HG03460 (cell line): ENCODE data around the gene RNF214.
"Not testable (repeated sequence)": the region's sequence is repeated elsewhere in the genome, so short reads cannot be mapped to it uniquely, and the experiment has no call there.

Experiments
- ATAC-seq: cut with Tn5 transposase; IDR thresholded peaks from one replicate; pipeline ENCODE4 v1.9.1; 2021; ENCODE audit not compliant: unreplicated experiment

The RNF214 gene

DNA sequence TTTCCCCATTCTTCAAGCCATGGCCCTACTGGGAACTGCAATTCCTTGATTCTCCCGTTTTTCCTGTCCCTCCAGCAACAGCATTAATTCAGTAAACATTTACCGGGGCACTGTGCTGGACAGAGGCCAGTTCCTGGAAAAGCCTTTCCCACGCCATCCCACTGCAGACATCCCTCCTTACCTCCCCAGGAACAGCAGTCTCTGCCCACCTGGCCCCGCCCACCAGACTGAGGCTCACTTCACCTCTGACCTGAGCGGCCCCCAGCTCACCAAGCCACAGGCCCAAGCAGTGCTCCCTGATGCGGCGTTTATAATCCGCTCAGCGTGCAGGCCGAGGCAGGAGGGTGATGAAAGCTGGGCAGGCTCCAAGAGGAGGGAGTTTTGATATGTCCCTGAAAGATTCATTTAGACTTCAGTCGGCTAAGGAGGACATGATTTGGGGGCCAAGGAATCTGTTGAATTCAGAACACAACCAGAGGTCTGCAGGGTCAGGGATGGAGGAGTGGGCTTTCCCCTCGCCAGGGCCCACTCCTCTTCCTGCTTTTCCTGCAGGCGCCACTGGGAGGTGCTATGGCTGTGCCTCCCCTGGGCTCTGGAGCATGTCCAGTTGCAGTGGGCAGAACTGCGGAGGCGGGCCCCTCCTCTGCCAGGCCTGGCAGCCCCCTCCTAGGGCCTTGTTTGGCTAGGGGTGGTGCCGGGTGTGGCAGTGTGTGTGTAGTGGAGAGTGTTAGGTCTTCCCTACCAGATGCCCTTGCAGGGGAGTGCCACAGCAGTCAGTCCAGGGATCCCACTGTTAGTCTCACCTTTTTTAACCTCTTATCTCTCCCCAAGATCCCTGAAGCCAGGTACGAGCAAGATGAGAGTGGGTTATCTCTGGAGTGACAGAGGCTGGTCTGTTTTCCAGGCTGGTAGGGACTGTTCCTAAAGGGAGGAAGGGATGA is 34.7 kb upstream of the RNF214 start:
- no peak for ATAC-seq

DNA sequence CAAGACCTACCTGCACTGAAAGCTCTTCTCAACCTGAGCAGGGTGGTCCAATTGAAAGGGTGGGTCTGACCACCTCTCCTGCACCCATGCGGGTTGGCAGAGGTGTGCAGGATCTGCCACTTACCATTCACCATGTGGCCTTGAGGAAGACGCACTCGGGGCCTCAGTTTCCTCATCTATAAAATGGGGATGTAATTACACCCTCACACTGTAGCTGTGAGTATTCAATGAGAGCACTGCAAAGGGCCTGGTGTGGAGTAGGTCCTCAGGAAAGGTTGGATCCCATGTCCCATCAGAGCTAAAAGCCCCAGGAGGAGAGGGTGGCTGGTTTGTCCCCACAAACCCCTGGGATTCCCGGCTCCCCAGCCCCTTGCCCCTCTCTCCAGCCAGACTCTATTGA is 33.9 kb upstream of the RNF214 start:
- no peak for ATAC-seq

DNA sequence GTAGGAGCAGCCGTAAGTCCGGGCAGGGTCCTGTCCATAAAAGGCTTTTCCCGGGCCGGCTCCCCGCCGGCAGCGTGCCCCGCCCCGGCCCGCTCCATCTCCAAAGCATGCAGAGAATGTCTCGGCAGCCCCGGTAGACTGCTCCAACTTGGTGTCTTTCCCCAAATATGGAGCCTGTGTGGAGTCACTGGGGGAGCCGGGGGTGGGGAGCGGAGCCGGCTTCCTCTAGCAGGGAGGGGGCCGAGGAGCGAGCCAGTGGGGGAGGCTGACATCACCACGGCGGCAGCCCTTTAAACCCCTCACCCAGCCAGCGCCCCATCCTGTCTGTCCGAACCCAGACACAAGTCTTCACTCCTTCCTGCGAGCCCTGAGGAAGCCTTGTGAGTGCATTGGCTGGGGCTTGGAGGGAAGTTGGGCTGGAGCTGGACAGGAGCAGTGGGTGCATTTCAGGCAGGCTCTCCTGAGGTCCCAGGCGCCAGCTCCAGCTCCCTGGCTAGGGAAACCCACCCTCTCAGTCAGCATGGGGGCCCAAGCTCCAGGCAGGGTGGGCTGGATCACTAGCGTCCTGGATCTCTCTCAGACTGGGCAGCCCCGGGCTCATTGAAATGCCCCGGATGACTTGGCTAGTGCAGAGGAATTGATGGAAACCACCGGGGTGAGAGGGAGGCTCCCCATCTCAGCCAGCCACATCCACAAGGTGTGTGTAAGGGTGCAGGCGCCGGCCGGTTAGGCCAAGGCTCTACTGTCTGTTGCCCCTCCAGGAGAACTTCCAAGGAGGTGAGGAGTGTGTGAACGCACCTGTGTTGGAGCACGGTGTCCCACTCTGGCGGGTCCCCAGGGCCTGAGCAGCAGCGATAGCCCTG is 33.2 kb upstream of the RNF214 start, which contains the start of gene TAGLN:
Gene TAGLN (plus strand): TSS at position 318 of the 863 bp plus-strand sequence. CDS start 3,644 bp downstream, outside the sequence.
- no peak for ATAC-seq

DNA sequence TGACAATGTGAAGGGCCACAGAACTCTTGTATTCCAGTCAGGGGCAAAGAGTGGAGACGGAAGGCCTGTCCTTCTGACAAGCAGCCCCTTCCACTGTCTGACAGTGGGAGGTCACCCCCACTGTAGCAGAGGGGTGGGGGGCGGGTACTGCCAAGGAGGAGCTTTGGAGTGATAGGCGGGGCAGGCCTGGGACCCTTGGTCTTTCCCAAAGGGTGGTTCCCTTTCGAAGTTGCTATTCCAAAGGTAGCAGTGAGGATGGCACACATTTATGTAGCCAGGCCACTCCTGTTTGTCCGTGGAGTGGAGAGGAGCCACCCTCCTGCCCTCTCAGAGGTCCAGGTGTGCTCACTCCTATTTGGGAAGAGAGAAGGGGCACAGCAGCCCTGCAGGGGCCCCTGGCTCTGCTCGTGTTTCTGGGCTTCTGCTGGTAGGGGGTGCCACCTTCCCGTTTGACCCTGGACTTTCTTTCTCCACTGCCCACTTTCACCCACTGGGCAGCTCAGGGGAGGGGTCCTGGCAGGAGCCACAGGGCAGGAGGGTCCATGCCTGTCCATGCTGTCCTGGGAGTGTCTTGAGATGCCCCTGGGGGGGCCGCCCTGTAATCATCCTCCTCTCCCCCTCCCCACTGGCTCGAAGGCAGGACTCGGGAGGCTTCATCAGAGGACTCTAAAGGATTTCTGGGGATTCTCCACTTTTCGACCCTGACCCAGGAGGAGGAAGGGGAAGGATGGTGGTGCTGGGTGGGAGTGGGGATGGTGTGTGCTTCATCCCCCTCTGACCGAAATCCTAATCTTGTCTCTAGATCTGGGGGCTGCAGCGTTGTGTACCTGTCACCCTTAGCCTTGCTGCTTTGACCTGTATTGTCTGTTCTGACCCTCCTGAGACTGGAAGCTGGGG is 32.3 kb upstream of the RNF214 start:
- no peak for ATAC-seq

DNA sequence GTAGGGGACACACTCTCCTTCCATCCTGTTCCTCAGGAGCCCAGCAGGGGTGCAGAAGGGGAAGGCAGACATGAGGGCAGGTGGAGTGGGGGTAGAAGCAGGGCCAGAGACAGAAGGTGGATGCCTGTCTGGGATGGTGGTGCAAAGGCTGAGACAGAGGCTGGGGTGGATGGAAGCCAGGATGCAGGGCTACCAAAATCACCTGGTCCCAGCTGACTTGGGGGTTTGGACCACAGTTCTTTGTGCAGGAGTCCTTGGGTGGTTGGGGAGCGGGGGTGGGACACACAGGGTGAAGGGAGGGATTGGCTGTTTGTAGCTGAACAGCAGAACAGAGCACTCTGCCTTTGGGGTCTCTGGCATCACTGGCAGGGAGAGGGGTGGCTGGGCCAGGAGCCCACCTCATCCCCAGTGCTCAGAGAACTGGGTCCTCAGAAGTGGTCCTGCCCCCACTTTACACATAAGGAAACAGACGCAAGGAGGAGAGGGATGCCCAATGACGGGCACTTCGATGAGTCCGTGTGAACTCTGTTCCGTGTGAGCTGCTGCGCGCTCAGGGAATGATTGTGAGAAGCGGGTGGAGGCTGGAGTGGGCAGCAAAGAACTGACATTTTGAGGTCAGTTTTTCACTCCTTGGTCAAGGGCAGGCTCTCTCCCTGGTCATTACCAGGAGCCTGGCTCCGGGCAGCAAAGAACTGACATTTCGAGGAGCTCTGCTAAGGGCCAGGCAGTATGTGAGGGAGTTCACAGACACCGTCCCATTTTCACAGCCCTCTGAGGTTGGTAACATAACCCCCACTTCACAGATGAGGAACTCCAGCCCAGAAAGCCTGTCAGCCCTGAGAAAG is 31.4 kb upstream of the RNF214 start:
- no peak for ATAC-seq

DNA sequence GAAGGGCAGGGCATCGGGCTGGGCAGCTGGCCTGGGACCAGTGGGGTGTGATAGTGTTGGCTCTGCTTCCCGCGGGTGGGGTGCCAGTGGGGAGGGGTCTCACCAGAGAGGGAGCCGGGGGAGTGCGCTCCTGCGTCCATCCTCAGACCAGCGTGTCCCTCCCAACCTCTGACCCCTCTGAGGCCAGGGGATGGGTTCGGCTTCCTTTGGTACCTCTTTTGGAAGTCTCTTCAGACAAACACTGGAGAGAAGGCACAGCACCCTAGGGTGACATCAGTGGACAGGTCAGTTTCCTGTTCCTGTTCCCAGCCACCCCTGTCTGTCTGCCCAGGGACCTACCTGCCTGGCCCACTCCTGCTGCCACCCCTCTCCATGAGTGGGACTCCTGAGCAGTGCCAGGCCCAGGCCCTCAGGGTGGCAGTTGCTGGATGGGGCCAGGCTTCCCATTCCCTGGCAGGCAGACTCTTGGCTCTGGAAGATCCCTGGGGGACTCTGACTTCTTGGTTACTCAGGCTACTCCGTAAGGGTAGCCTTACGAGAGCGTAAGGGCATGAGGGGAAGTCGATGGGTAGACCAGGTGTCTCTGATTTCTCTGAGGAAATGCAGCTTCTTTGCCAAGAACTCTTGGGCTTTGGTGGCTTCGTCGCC is 30.7 kb upstream of the RNF214 start:
- no peak for ATAC-seq

DNA sequence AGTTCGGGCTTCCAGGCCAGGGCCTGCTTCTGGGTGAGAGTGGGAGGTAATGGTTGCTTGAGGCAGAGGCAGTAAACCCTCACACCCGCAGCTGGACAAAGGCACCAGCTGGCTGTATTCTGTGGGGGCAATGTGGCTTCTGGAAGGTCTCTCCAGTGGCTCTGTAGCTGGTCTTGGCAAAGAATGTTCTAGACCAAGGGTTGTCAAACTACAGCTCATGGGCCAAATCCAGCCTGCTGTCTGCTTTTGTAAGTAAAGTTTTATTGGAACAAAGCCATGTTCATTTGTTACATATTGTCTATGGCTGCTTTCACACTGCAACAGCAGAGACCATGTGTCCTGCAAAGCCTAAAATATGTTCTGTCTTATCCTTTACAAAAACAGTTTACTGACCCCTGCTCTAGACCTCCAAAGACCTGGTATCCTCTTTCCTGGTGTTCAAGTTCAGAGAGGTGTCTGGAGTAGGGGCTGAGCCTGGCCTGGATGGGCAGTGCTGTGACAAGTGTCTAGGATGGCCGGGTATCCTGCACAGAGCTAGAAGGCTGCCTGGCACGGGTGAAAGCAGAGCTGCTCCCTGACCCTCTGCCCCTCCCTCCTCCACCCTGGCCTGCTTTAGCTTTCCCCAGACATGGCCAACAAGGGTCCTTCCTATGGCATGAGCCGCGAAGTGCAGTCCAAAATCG is 29.9 kb upstream of the RNF214 start:
- ATAC-seq, result no peak

DNA sequence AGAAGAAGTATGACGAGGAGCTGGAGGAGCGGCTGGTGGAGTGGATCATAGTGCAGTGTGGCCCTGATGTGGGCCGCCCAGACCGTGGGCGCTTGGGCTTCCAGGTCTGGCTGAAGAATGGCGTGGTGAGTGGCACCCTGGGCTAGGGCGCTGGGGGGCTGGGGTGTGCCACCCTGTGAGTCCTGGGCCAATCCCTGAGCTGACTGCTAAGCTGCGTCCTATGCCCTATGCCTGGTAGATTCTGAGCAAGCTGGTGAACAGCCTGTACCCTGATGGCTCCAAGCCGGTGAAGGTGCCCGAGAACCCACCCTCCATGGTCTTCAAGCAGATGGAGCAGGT is 29.4 kb upstream of the RNF214 start:
- no peak for ATAC-seq

DNA sequence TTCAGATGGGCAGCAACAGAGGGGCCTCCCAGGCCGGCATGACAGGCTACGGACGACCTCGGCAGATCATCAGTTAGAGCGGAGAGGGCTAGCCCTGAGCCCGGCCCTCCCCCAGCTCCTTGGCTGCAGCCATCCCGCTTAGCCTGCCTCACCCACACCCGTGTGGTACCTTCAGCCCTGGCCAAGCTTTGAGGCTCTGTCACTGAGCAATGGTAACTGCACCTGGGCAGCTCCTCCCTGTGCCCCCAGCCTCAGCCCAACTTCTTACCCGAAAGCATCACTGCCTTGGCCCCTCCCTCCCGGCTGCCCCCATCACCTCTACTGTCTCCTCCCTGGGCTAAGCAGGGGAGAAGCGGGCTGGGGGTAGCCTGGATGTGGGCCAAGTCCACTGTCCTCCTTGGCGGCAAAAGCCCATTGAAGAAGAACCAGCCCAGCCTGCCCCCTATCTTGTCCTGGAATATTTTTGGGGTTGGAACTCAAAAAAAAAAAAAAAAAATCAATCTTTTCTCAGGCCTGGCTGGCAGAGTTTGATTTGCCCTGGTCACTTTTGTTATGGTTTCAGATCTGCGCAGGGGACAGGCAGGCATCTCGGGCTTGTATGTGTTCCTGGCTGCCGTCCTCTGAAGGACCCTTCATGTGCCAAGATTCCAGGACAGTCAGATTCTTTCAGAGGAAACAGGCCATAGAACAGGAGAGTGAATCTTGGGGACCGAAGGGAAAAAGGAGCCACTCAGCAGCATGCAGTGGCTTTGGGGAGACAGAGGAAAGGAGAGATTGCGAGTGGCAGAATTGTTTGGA is 28.0 kb upstream of the RNF214 start:
- ATAC-seq, result no peak

DNA sequence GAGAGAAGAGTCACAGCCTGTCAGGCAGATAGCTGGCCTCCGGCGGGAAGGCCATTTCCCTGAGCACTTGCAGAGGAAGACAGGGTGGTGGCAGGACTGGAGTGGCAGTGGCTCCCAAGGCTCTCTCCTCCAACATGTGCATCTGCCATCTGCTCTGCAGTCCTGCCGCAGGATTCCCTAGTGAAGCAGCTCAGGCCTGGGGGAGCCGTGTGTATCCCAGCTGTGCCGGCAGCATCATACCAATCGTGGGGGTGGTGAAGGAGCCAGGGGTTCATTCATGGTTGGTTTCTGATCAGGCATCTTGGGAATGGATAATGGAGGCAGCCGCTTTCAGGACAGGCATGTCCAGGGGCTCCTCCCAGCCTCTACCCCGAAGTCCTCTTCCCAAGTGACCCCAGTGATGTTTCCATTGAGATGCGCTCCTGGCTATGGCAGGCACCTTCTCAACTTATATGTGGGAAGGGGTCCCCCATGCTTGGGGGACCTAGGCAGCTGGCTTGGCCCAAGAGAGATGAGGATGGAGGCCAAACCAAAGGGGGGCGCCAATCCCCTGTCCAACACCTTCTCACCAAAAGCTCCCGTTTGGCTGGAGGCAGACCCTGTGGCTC is 27.2 kb upstream of the RNF214 start:
- ATAC-seq, result no peak

DNA sequence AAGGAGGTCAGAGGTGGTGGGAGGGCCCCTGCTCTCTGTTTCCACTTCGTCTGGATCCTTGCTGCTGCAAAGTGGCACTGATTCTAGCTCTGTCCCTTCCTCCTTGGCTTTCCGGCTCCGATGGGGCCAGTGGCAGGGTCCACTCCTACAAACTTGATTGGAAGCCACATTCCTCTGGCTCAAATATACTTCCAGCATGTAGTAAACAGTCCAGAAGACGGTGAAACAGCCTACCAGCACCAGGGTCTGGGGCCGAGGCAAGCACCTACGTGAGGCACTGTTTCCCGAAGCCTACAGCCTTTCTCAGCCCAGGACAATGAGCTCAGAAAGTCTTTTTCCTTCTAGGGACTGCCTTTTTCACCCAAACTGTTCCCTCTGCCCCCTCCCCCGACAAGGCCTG is 26.4 kb upstream of the RNF214 start:
- ATAC-seq, result not testable (repeated sequence)

DNA sequence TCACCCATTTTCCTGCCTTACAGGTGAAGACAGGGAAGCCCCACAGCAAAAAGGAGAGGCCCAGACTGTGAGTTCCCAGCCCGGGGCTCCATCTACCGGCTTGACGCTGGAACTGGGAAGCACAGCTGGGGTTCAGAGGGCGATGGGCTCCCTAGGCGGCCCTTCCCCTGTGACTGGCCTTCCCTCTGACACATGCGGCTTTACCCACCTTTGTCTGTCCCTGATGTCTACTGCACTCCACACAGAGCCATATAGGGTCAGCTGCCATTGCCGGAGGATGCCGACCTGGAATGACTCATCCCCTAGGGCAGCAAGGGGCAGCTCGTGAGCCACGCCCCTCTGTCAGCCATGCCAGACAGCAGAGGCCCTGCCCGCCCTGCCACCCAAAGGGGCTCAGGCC is 25.6 kb upstream of the RNF214 start:
- not testable (repeated sequence) for ATAC-seq

DNA sequence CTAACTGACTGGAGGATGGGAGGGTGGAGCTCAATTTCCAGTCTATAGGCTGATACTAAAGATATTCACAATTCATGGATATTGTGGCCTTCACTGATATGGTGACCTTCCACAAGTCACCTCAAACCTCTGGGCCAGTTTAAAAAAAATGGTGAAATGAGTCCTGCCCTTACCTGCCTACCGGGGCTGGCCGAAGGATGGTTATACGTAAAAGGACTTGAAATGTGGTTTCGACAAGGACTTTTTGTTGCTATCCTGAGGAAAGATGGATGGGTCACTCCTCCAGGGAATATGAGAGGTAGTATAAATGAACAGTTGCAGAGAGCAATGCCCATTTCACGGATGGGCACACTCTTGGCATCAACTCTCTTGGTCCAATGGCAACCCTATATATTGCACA is 25.0 kb upstream of the RNF214 start:
- ATAC-seq, result not testable (repeated sequence)

DNA sequence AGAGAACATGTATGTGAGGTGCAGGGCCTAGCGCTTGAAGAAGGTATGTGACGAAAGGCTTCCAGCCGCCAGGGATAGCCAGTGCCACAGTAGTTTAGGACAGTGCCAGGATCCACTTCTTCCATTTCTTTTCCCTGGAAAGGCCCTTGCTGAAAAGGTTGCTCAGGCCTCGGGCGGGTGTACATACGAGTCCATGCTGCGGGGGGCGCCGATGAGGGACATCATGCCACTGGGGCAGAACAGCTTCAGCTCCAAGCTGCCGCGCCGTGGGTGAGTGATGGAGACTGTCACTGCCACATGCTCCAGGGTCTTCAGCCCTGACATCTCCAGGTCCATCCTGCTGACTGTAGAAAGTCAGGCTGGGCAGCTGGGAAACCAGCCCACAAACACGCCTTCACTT is 23.8 kb upstream of the RNF214 start:
- not testable (repeated sequence) for ATAC-seq

DNA sequence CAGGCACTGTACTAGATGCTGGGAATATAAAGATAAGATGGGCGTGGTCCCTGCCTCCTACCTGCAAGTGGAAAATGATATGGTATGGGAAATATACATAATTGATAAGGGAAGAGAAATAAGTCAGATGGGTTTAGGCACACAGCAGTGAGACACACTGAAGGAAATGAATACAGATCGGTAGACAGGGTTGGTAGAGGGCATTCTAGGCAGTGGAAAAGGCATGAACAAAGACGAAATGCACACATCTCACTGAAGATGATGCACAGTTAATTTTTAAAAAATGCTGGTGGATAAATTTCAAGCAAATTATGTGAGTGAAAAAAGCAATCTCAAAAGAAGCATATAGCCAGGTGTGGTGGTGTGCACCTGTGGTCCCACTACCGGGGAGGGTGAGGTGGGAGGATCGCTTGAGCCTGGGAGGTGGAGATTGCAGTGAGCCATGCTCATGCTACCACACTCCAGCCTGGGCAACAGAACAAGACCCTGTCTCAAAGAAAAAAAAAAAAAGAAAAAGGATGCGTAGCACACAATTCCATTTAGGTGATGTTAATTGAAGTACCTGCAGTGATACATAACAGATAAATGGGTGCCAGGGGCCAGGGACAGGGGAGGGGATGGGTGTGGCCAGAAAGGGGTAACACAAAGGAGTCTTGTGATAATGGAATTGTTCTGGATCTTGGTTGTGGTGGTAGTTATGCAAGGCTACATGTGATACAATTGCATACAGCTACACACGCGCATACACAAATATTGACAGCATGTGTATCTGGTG is 22.9 kb upstream of the RNF214 start:
- ATAC-seq, result not testable (repeated sequence)

DNA sequence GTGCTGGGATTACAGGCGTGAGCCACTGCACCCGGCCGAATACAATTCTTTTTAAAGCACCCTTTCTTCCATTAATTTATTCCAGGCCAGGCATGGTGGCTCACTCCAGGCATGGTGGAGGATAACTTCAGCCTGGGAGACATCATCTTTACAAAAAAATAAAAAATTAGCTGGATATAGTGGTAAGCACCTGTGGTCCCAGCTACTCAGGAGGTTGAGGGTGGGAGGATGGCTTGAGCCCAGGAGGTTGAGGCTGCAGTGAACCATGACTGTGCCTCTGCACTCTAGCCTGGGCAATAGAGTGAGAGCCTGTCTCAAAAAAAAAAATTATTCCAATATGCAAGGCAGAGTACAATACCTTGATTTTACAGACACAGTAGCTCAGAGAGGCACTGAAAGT is 21.9 kb upstream of the RNF214 start:
- no peak for ATAC-seq
